GM12878 (cell line): ENCODE measurements around the gene PRKCG. TPM values are rescaled to one million over a fixed set of nuclear protein-coding genes. Genes with fewer than 3 reads are reported as not detected.

ENCODE experiments used
- ATAC-seq: fragments of 200-7000 bp; cut with Tn5 transposase; 3 replicates; pipeline ENCODE4 v1.9.1; 2020; ENCODE audit warnings: mild to moderate bottlenecking, moderate library complexity
- BruUV-seq: library from RNA; stranded (reverse); fragments of 400-500 nt; replicated peaks from 2 replicates; lab custom pipeline; 2021; lab: Mats Ljungman, UMichigan
- CTCF ChIA-PET: fragments of 300-600 bp; sonication (Branson Sonifier 250); formaldehyde crosslinking; extraction: SDS; loops from one replicate; lab custom pipeline; 2021; ENCODE audit warnings: inconsistent platforms; lab: Yijun Ruan, JAX
- POLR2A ChIA-PET: fragments of 350-600 bp; formaldehyde crosslinking; extraction: SDS; loops from one replicate; lab custom pipeline; 2021; ENCODE audit warnings: inconsistent platforms; lab: Charles Lee
- RAD21 ChIA-PET: fragments of 300-600 bp; sonication (Branson Sonifier 250); formaldehyde crosslinking; loops from one replicate; lab custom pipeline; 2023; ENCODE audit warnings: antibody characterized with exemption; ENCODE audit not compliant: unreplicated experiment; lab: Charles Lee
- SMC1A ChIA-PET: fragments of 300-600 bp; sonication (Branson Sonifier 250); formaldehyde crosslinking; loops from one replicate; lab custom pipeline; 2023; ENCODE audit not compliant: unreplicated experiment, uncharacterized antibody; lab: Charles Lee
- DNase-seq: peaks from one replicate; pipeline ENCODE4 v3.0.0-alpha.2; 2011; ENCODE audit warnings: low read depth, low spot score
- FAIRE-seq: peaks from 3 replicates; lab custom pipeline; 2011; peaks lifted over from hg19 to GRCh38; lab: Jason Lieb, UNC
- H2AFZ ChIP-seq: 2 replicates; pipeline ENCODE4 v1.6.0; 2011; ENCODE audit warnings: low read depth, low read length, control low read depth; ENCODE audit not compliant: control insufficient read depth
- H3K27ac ChIP-seq: 2 replicates; pipeline ENCODE4 v1.5.1; 2011; ENCODE audit warnings: control low read depth; ENCODE audit not compliant: control insufficient read depth, insufficient read depth
- H3K27me3 ChIP-seq, 2 experiments: replicated peaks in 1 of 2; 2 replicates each; pipeline versions ENCODE4 v1.6.0 to v1.6.1; 2011; ENCODE audit warnings: low read length in 1 of 2; ENCODE audit not compliant: control insufficient read depth in 2 of 2, insufficient read depth in 2 of 2
- H3K36me3 ChIP-seq, 2 experiments: 2 replicates each; pipeline ENCODE4 v1.5.1; 2011; ENCODE audit warnings: low read length in 1 of 2; ENCODE audit not compliant: control insufficient read depth in 2 of 2, insufficient read depth in 2 of 2
- H3K4me1 ChIP-seq: 2 replicates; pipeline ENCODE4 v1.6.1; 2011; ENCODE audit warnings: mild to moderate bottlenecking, low read length, moderate library complexity, mixed read lengths; ENCODE audit not compliant: control insufficient read depth, insufficient read depth
- H3K4me2 ChIP-seq: 2 replicates; pipeline ENCODE4 v1.6.0; 2011; ENCODE audit warnings: control low read depth; ENCODE audit not compliant: control insufficient read depth, insufficient read depth
- H3K4me3 ChIP-seq: fragments of 200-600 bp; sonication (generic); 2 replicates; pipeline ENCODE4 v1.5.1; 2016
- H3K79me2 ChIP-seq: 2 replicates; pipeline ENCODE4 v1.6.0; 2011; ENCODE audit warnings: low read length; ENCODE audit not compliant: control insufficient read depth, insufficient read depth
- H3K9ac ChIP-seq: 2 replicates; pipeline ENCODE4 v1.8.0; 2011; ENCODE audit warnings: low read length, control low read depth, mixed read lengths; ENCODE audit not compliant: control insufficient read depth, insufficient read depth
- H3K9me3 ChIP-seq: replicated peaks from 3 replicates; pipeline ENCODE4 v1.5.1; 2011; ENCODE audit warnings: mild to moderate bottlenecking, low read length; ENCODE audit not compliant: control insufficient read depth, insufficient read depth
- H4K20me1 ChIP-seq: 2 replicates; pipeline ENCODE4 v1.6.0; 2011; ENCODE audit not compliant: control insufficient read depth, insufficient read depth
- ASH2L ChIP-seq: fragments of 300-600, 200-600 bp; sonication (generic); IDR thresholded peaks from 2 replicates; pipeline ENCODE4 v1.6.1; 2017; ENCODE audit warnings: low read depth, mild to moderate bottlenecking, borderline replicate concordance
- BHLHE40 ChIP-seq, 2 experiments: fragments of 450-650 bp in 1 of 2; IDR thresholded peaks; 2 replicates each; pipeline ENCODE4 v1.6.1; 2011 to 2017; ENCODE audit warnings: low read depth in 2 of 2, borderline replicate concordance in 1 of 2, improper control_type of control experiment in 1 of 2, low read length in 1 of 2, mild to moderate bottlenecking in 1 of 2
- EZH2 ChIP-seq: IDR thresholded peaks from 2 replicates; pipeline ENCODE4 v1.6.1; 2012; ENCODE audit warnings: low read depth, mild to moderate bottlenecking, control low read depth, inconsistent platforms, low read length, borderline replicate concordance; ENCODE audit not compliant: control insufficient read depth
- FOXM1 ChIP-seq: IDR thresholded peaks from 2 replicates; pipeline ENCODE4 v1.6.1; 2012; ENCODE audit warnings: low read depth, mild to moderate bottlenecking, inconsistent platforms, low read length, moderate library complexity
- IRF5 ChIP-seq: fragments of 450-650 bp; IDR thresholded peaks from 2 replicates; pipeline ENCODE4 v1.6.1; 2017; ENCODE audit warnings: borderline replicate concordance
- MAX ChIP-seq: IDR thresholded peaks from 2 replicates; pipeline ENCODE4 v1.6.1; 2012; ENCODE audit warnings: low read depth, low read length, improper control_type of control experiment
- MYC ChIP-seq: IDR thresholded peaks from 2 replicates; pipeline ENCODE4 v1.6.1; 2011; ENCODE audit warnings: mild to moderate bottlenecking, low read length, moderate library complexity, inconsistent platforms; ENCODE audit not compliant: insufficient read depth, insufficient replicate concordance, insufficient read length, severe bottlenecking
- NFIC ChIP-seq: IDR thresholded peaks from 2 replicates; pipeline ENCODE4 v1.6.1; 2012; ENCODE audit warnings: low read depth, mild to moderate bottlenecking, inconsistent platforms, low read length, moderate library complexity
- POLR2AphosphoS2 ChIP-seq: IDR thresholded peaks from 2 replicates; pipeline ENCODE4 v1.6.1; 2011; ENCODE audit warnings: low read depth, mild to moderate bottlenecking, low read length, improper control_type of control experiment, moderate library complexity
- RELA ChIP-seq: fragments of 450-650 bp; IDR thresholded peaks from 2 replicates; pipeline ENCODE4 v1.8.0; 2014; ENCODE audit warnings: borderline replicate concordance; ENCODE audit not compliant: partially characterized antibody
- TCF12 ChIP-seq: IDR thresholded peaks from 2 replicates; pipeline ENCODE4 v1.6.1; 2011; ENCODE audit warnings: low read depth, mild to moderate bottlenecking, low read length
- TCF3 ChIP-seq: IDR thresholded peaks from 2 replicates; pipeline ENCODE4 v1.6.1; 2012; ENCODE audit warnings: low read depth, mild to moderate bottlenecking, low read length, borderline replicate concordance; ENCODE audit not compliant: insufficient read depth
- USF1 ChIP-seq: IDR thresholded peaks from 2 replicates; pipeline ENCODE4 v1.6.1; 2011; ENCODE audit warnings: borderline replicate concordance, low read depth, mild to moderate bottlenecking, moderate library complexity, mixed read lengths, low read length; ENCODE audit not compliant: insufficient read depth; ENCODE audit errors: extremely low read length
- ZZZ3 ChIP-seq: IDR thresholded peaks from 2 replicates; pipeline ENCODE4 v1.6.1; 2011; ENCODE audit warnings: low read depth; ENCODE audit not compliant: control insufficient read depth, insufficient read length
- WGBS: methylation state at CpG from one replicate; pipeline ENCODE4 v1.1.6; 2016; ENCODE audit warnings: low lambda C conversion rate; ENCODE audit not compliant: insufficient replicate concordance, insufficient coverage; ENCODE audit errors: missing lambda C conversion rate; 5-methylcytosine and 5-hydroxymethylcytosine counted together
- in situ Hi-C: fragments of 300-500 bp; cut with MboI; formaldehyde crosslinking; loops from 9 replicates; pipeline ENCODE4 v1.14.3; 2018; ENCODE audit warnings: mixed read lengths
- intact Hi-C: fragments of 100-400 bp; cut with micrococcal nuclease; formaldehyde crosslinking; loops from one replicate; pipeline ENCODE4 v1.14.2; 2022; ENCODE audit not compliant: unreplicated experiment
- polyA plus RNA-seq, 11 experiments: library from polyadenylated mRNA; depleted of rRNA in 4 of 11; unstranded in 6 of 11; stranded (reverse) in 5 of 11; fragments of >200 nt; fragmentation: Nextera tagmentation in 4 of 11; fragmentation: Illumina TruSeq in 1 of 11; extraction: Ambion mirVana in 4 of 11; extraction: Trizol in 1 of 11; gene quantifications; 1 replicate in 1 of 11; 2 replicates in 10 of 11; pipeline versions ENCODE4 v1.2.1 to v1.2.3, GENCODE V29; 2011 to 2016; ENCODE audit warnings: inconsistent platforms in 2 of 11, missing spikeins in 2 of 11, low read depth in 1 of 11
- total RNA-seq, 4 experiments: library from RNA; depleted of rRNA in 3 of 4; stranded (reverse); fragments of >200 nt in 3 of 4; fragmentation: Illumina TruSeq in 1 of 4; extraction: Trizol in 1 of 4; gene quantifications; 2 replicates each; pipeline versions ENCODE4 v1.2.1 to v1.2.3, GENCODE V29; 2013 to 2021

The PRKCG gene
- total and polyA plus RNA-seq, 10 of the 15 experiments (the other 5 are each of a cell fraction or from before 2014, with no cell fraction given) = not detected

GRCh38 chr19:53904909-53905308, 22.9 kb downstream of the PRKCG start:
- CTCF ChIA-PET = no interaction called here
- TF ChIP-seq TCF3 = no peak
- TF ChIP-seq EZH2 = no peak
- TF ChIP-seq BHLHE40 (IDR thresholded peaks at IDR 0.05; ENCODE audit: borderline replicate concordance in 1 of 2, low read depth in 2 of 2, low read length in 1 of 2) = no peak
- TF ChIP-seq MAX = no peak
- TF ChIP-seq ZZZ3 = no peak
- TF ChIP-seq, all 136 proteins: peak for 0
- WGBS = 10% methylated on average over 3 of the region's 3 CpGs
- no peak for DNase-seq
- no peak overlapping the region for H3K4me3 ChIP-seq
- H3K79me2 ChIP-seq = no peaks in the 10 kb centered on the region
- ChIA-PET POLR2A (no interaction called here), RAD21 (no interaction called here), SMC1A (no interaction called here)
- no peak overlapping the region for H2AFZ ChIP-seq
- H3K4me1 ChIP-seq = no peaks in the 10 kb centered on the region
- BruUV-seq = no TSS peak
- H3K9me3 ChIP-seq = no peaks in the 10 kb centered on the region; the same call in 2 of the 3 replicates
- H4K20me1 ChIP-seq = no peaks in the 10 kb centered on the region
- H3K36me3 ChIP-seq = no peaks in the 10 kb centered on the region
- H3K4me2 ChIP-seq = no peak overlapping the region
- intact Hi-C loops (no loop called here), in situ Hi-C loops (no loop called here)
- no peak for ATAC-seq
- no peaks in the 10 kb centered on the region for H3K27me3 ChIP-seq
- no peak for FAIRE-seq
- H3K9ac ChIP-seq = no peak overlapping the region
- H3K27ac ChIP-seq = no peak overlapping the region

DNA sequence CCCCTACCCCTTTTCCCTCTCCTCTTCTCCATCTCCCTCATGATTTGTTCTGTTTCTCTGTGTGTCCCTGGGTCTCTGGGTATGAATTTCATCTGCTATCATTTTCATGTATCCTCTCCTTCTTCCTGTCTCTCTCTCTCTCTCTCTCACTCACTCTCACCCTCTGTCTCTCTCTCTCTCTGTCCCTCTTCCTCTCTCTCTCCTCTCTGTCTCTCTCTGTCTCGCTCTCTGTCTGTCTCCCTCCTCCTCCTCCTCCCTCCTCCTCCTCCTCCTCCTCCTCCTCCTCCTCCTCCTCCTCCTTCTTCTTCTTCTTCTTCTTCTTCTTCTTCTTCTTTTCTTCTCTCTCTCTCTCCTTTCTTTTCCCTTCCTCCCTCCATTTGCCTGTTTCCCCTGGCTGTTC, 23.8 kb downstream of the PRKCG start:
- H3K4me1 ChIP-seq = no peaks in the 10 kb centered on the region
- CTCF ChIA-PET = interaction anchor here (1.3 kb wide), 1 partner anchor 126 kb away, joined by 4 read pairs; no protein-coding TSS in a partner anchor
- no TSS peak for BruUV-seq
- H3K9me3 ChIP-seq = no peaks in the 10 kb centered on the region; the same call in 2 of the 3 replicates
- FAIRE-seq = no peak
- H3K79me2 ChIP-seq = no peaks in the 10 kb centered on the region
- H3K36me3 ChIP-seq = no peaks in the 10 kb centered on the region
- ATAC-seq = no peak
- no peaks in the 10 kb centered on the region for H4K20me1 ChIP-seq
- RAD21 ChIA-PET = no interaction called here
- intact Hi-C loops (no loop called here), in situ Hi-C loops (no loop called here)
- no peaks in the 10 kb centered on the region for H3K27me3 ChIP-seq
- 10% methylated on average over 1 of the region's 1 CpG for WGBS
- H3K4me3 ChIP-seq = no peak overlapping the region
- SMC1A ChIA-PET = no interaction called here
- H3K27ac ChIP-seq = no peak overlapping the region
- H3K4me2 ChIP-seq = no peak overlapping the region
- POLR2A ChIA-PET = no interaction called here
- DNase-seq = no peak
- no peak overlapping the region for H3K9ac ChIP-seq
- no peak overlapping the region for H2AFZ ChIP-seq
- TF ChIP-seq ASH2L (no peak), TCF12 (no peak), FOXM1 (no peak), USF1 (no peak), RELA (no peak), POLR2AphosphoS2 (no peak), NFIC (no peak), IRF5 (no peak), MYC (no peak)
